PC-9 (cell line): ENCODE data around the gene JADE1. TPM values are rescaled to one million over a fixed set of nuclear protein-coding genes. Genes with fewer than 3 reads are reported as not detected.

ENCODE experiments used
- BruUV-seq: library from RNA; stranded (reverse); fragments of 400-500 nt; replicated peaks from 2 replicates; lab custom pipeline; 2021; lab: Mats Ljungman, UMichigan
- CTCF ChIA-PET: fragments of 300-600 bp; sonication (Branson Sonifier 250); formaldehyde crosslinking; loops from one replicate; lab custom pipeline; 2022; ENCODE audit warnings: antibody characterized with exemption; lab: Charles Lee
- POLR2A ChIA-PET: fragments of 300-600 bp; sonication (Branson Sonifier 250); formaldehyde crosslinking; loops from one replicate; lab custom pipeline; 2022; ENCODE audit warnings: antibody characterized with exemption; ENCODE audit not compliant: unreplicated experiment; lab: Charles Lee
- DNase-seq, 2 experiments: peaks; one replicate each; pipeline versions ENCODE4 v3.0.0 to v3.0.0-alpha.2; 2015 to 2022; ENCODE audit warnings: mixed read lengths in 1 of 2
- H2AFZ ChIP-seq: fragments of 200-600 bp; sonication (generic); 2 replicates; pipeline ENCODE4 v1.8.1; 2017; ENCODE audit warnings: antibody characterized with exemption
- H3F3A ChIP-seq: fragments of 200-600 bp; sonication (generic); 2 replicates; pipeline ENCODE4 v1.8.1; 2017; ENCODE audit warnings: antibody characterized with exemption, mild to moderate bottlenecking, low read depth; ENCODE audit not compliant: insufficient read depth
- H3K27ac ChIP-seq: fragments of 200-600 bp; sonication (generic); 2 replicates; pipeline ENCODE4 v1.6.1; 2016; ENCODE audit warnings: mixed run types
- H3K27me3 ChIP-seq: fragments of 200-600 bp; sonication (generic); 2 replicates; pipeline ENCODE4 v1.6.1; 2016; ENCODE audit warnings: low read depth, mixed run types; ENCODE audit not compliant: insufficient read depth
- H3K36me3 ChIP-seq: fragments of 200-600 bp; sonication (generic); 2 replicates; pipeline ENCODE4 v1.6.1; 2016; ENCODE audit warnings: low read depth, mixed run types
- H3K4me1 ChIP-seq: fragments of 200-600 bp; sonication (generic); replicated peaks from 2 replicates; pipeline ENCODE4 v1.6.1; 2016; ENCODE audit warnings: mixed run types; ENCODE audit not compliant: insufficient read depth
- H3K4me2 ChIP-seq: fragments of 200-600 bp; sonication (generic); 2 replicates; pipeline ENCODE4 v1.6.1; 2017; ENCODE audit warnings: mixed run types
- H3K4me3 ChIP-seq: fragments of 200-600 bp; sonication (generic); 2 replicates; pipeline ENCODE4 v1.6.1; 2016; ENCODE audit warnings: mixed run types
- H3K79me2 ChIP-seq: fragments of 200-600 bp; sonication (generic); 2 replicates; pipeline ENCODE4 v1.6.1; 2017; ENCODE audit warnings: low read depth, mixed run types
- H3K9me2 ChIP-seq: fragments of 200-600 bp; sonication (generic); 2 replicates; pipeline ENCODE4 v1.8.1; 2017; ENCODE audit warnings: mild to moderate bottlenecking; ENCODE audit not compliant: insufficient read depth
- H3K9me3 ChIP-seq: fragments of 200-600 bp; sonication (generic); 2 replicates; pipeline ENCODE4 v1.8.1; 2016; ENCODE audit warnings: low read depth; ENCODE audit not compliant: insufficient read depth
- H4K20me1 ChIP-seq: fragments of 200-600 bp; sonication (generic); 2 replicates; pipeline ENCODE4 v1.8.1; 2017; ENCODE audit not compliant: insufficient read depth
- CTCF ChIP-seq: fragments of 200-600 bp; sonication (generic); conservative IDR thresholded peaks from 2 replicates; pipeline ENCODE4 v1.6.1; 2017; ENCODE audit warnings: mixed run types, antibody characterized with exemption, mild to moderate bottlenecking, moderate library complexity
- EZH2 ChIP-seq: fragments of 200-600 bp; sonication (generic); IDR thresholded peaks from 2 replicates; pipeline ENCODE4 v1.8.0; 2017; ENCODE audit warnings: antibody characterized with exemption, low read depth
- intact Hi-C: fragments of 100-400 bp; cut with micrococcal nuclease; formaldehyde crosslinking; loops from one replicate; pipeline ENCODE4 v1.10.0; 2022; ENCODE audit not compliant: unreplicated experiment
- total RNA-seq: library from RNA; stranded (reverse); gene quantifications from 2 replicates; pipeline ENCODE4 v1.2.3, GENCODE V29; 2021

JADE1 gene
- total RNA-seq, 1 experiment from 2014 or later: 23.1 TPM

- TF ChIP-seq EZH2: no peak
- TF ChIP-seq CTCF: no peak
- intact Hi-C loops: no loop called here
- BruUV-seq: no TSS peak
- Histone ChIP-seq H3K4me3 (no peak overlapping the region), H3K27ac (no peak overlapping the region), H3K9me2 (no peaks in the 10 kb centered on the region), H2AFZ (no peak overlapping the region), H3K4me1 (no peaks in the 10 kb centered on the region), H3K9me3 (no peaks in the 10 kb centered on the region), H3K4me2 (no peak overlapping the region), H3K36me3 (no peaks in the 10 kb centered on the region), H4K20me1 (no peaks in the 10 kb centered on the region), H3K79me2 (no peaks in the 10 kb centered on the region), H3F3A (no peaks in the 10 kb centered on the region), H3K27me3 (no peaks in the 10 kb centered on the region)
- CTCF ChIA-PET: no interaction called here
- POLR2A ChIA-PET: interaction anchor here (0.6 kb wide), 1 partner anchor 36 kb away, joined by 6 read pairs; no protein-coding TSS in a partner anchor
- DNase-seq: no peak
These were observed 33.6 kb upstream of the JADE1 start for GRCh38 chr4:128775916-128776315.

- H3K9me3 ChIP-seq: no peaks in the 10 kb centered on the region
- POLR2A ChIA-PET: interaction anchor here (0.8 kb wide), 1 partner anchor 83 kb away, joined by 6 read pairs; no protein-coding TSS in a partner anchor
These were observed 32.7 kb upstream of the JADE1 start for GRCh38 chr4:128776794-128777216.

DNA sequence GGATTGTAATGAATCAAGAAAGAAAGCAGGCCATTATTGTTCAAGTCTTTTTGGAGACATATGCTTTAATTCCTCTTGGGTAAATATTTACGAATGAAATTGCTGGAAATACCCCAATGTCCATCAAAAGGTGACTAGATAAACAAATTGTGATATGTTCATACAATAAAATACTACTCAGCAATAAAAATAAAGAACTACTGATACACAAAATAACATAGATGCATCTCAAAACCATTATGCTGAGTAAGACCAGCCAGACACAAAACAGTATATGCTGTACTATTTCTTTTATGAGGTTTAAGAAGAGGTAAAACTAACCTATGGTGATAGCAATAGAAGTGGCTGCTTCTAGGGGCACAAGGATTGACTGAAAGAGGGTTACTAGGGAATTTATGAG lies 28.8 kb upstream of the JADE1 start:
- DNase-seq: no peak
- no peak overlapping the region for H3K4me3 ChIP-seq
- intact Hi-C loops: no loop called here
- ChIA-PET CTCF (no interaction called here), POLR2A (no interaction called here)
- no peak overlapping the region for H3K27ac ChIP-seq
- H4K20me1 ChIP-seq: no peaks in the 10 kb centered on the region
- H3K36me3 ChIP-seq: no peaks in the 10 kb centered on the region
- no peaks in the 10 kb centered on the region for H3K79me2 ChIP-seq
- TF ChIP-seq CTCF (no peak), EZH2 (no peak)
- H3F3A ChIP-seq: no peaks in the 10 kb centered on the region
- no peaks in the 10 kb centered on the region for H3K9me3 ChIP-seq
- no peaks in the 10 kb centered on the region for H3K9me2 ChIP-seq
- H3K27me3 ChIP-seq: no peaks in the 10 kb centered on the region
- no peaks in the 10 kb centered on the region for H3K4me1 ChIP-seq
- H2AFZ ChIP-seq: no peak overlapping the region
- no TSS peak for BruUV-seq
- no peak overlapping the region for H3K4me2 ChIP-seq

More at GRCh38 chr4:128776794-128777216, 32.7 kb upstream of the JADE1 start:
- no peak overlapping the region for H3K27ac ChIP-seq
- no peak overlapping the region for H2AFZ ChIP-seq
- H3K4me1 ChIP-seq: no peaks in the 10 kb centered on the region
- no TSS peak for BruUV-seq
- no peaks in the 10 kb centered on the region for H4K20me1 ChIP-seq
- CTCF ChIA-PET: no interaction called here
- H3K9me2 ChIP-seq: no peaks in the 10 kb centered on the region
- no peaks in the 10 kb centered on the region for H3K79me2 ChIP-seq
- H3K4me3 ChIP-seq: no peak overlapping the region
- peak in 1 of 2 experiments; percentile 22 for DNase-seq
- TF ChIP-seq EZH2 (no peak), CTCF (no peak)
- intact Hi-C loops: no loop called here
- no peak overlapping the region for H3K4me2 ChIP-seq
- no peaks in the 10 kb centered on the region for H3K27me3 ChIP-seq
- H3F3A ChIP-seq: no peaks in the 10 kb centered on the region
- H3K36me3 ChIP-seq: no peaks in the 10 kb centered on the region
